PC-3 (cell line): ENCODE measurements around the gene SAP30BP.

ENCODE experiments used
- CTCF ChIP-seq: fragments of 300-600 bp; sonication (generic); conservative IDR thresholded peaks from 2 replicates; pipeline ENCODE4 v1.5.1; 2017; ENCODE audit warnings: antibody characterized with exemption, low read depth, mild to moderate bottlenecking, low read length
- EZH2phosphoT487 ChIP-seq: fragments of 300-600 bp; sonication (generic); IDR thresholded peaks from 2 replicates; pipeline ENCODE4 v1.6.1; 2018; ENCODE audit warnings: mild to moderate bottlenecking, antibody characterized with exemption, low read length, borderline replicate concordance

GRCh38 chr17:75666959-75667790 is at the start of gene SAP30BP, which contains the start of gene RECQL5:
- TF ChIP-seq CTCF (no peak), EZH2phosphoT487 (no peak)
